Measurements from ENCODE around the gene ADGRD2.

DNA sequence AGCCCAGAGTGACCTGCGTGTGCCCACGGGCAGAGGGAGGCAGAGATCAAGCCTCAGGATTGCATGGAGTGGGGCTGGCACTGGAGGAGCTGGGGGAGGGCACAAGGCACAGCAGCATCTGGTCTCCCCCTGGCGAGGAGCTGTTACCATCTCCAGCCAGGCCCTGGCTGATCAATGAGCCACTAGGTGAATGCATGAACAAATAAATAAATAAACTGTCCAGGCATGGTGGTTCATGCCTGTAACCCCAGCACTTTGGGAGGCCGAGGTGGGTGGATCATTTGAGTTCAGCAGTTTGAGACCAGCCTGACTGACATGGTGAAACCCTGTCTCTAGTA is 20.8 kb upstream of the ADGRD2 start:
- TF ChIP-seq, protein P1, sequence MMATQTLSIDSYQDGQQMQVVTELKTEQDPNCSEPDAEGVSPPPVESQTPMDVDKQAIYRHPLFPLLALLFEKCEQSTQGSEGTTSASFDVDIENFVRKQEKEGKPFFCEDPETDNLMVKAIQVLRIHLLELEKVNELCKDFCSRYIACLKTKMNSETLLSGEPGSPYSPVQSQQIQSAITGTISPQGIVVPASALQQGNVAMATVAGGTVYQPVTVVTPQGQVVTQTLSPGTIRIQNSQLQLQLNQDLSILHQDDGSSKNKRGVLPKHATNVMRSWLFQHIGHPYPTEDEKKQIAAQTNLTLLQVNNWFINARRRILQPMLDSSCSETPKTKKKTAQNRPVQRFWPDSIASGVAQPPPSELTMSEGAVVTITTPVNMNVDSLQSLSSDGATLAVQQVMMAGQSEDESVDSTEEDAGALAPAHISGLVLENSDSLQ (IDR thresholded peaks at IDR 0.05): no peak
- TF ChIP-seq FOXA1 (IDR thresholded peaks at IDR 0.05): no peak
- no peak for TF ChIP-seq HDGF (IDR thresholded peaks at IDR 0.05; ENCODE audit: borderline replicate concordance)
- no peak for TF ChIP-seq FOXM1 (IDR thresholded peaks at IDR 0.05; ENCODE audit: borderline replicate concordance)
- no peak for TF ChIP-seq ZNF384 (IDR thresholded peaks at IDR 0.05)
